GM18498 (cell line): Measurements from ENCODE around the gene TLR5.
A peak's percentile ranks its signal among the peaks of the same experiment; 100 is the strongest.

Experiments
- ATAC-seq: cut with Tn5 transposase; IDR thresholded peaks from one replicate; pipeline ENCODE4 v1.9.1; 2021; ENCODE audit warnings: mild to moderate bottlenecking, moderate library complexity; ENCODE audit not compliant: unreplicated experiment

TLR5 gene

GRCh38 chr1:223152399-223152798, 9.4 kb upstream of the TLR5 start:
- no peak for ATAC-seq

GRCh38 chr1:223150443-223150842, 7.4 kb upstream of the TLR5 start:
- ATAC-seq = no peak

GRCh38 chr1:223147873-223148272, 4.8 kb upstream of the TLR5 start:
- no peak for ATAC-seq

GRCh38 chr1:223147409-223147808, 4.4 kb upstream of the TLR5 start:
- ATAC-seq = no peak

- ATAC-seq = no peak
These were observed 3.7 kb upstream of the TLR5 start for GRCh38 chr1:223146745-223147144.

- no peak for ATAC-seq
These were observed 1.9 kb upstream of the TLR5 start for GRCh38 chr1:223144914-223145313.

GRCh38 chr1:223144431-223144830, 1.4 kb upstream of the TLR5 start:
- no peak for ATAC-seq

GRCh38 chr1:223143537-223144248, 645 bp upstream of the TLR5 start:
- peak; percentile 56 for ATAC-seq

- no peak for ATAC-seq
These were observed 779 bp downstream of the TLR5 start for GRCh38 chr1:223142269-223142668.

GRCh38 chr1:223140611-223141405, 2.2 kb downstream of the TLR5 start:
- no peak for ATAC-seq

- no peak for ATAC-seq
These were observed 5.5 kb downstream of the TLR5 start for GRCh38 chr1:223137455-223138085.

- no peak for ATAC-seq
These were observed 7.0 kb downstream of the TLR5 start for GRCh38 chr1:223136086-223136485.

- no peak for ATAC-seq
These were observed 7.7 kb downstream of the TLR5 start for GRCh38 chr1:223135176-223135942.

- ATAC-seq = peak; percentile 85
These were observed 9.1 kb downstream of the TLR5 start for GRCh38 chr1:223133824-223134435.

- no peak for ATAC-seq
These were observed 9.7 kb downstream of the TLR5 start for GRCh38 chr1:223133306-223133823.

- peak; percentile 59 for ATAC-seq
These were observed 13.7 kb downstream of the TLR5 start for GRCh38 chr1:223129229-223129901.

GRCh38 chr1:223126741-223127140, 16.3 kb downstream of the TLR5 start:
- no peak for ATAC-seq

GRCh38 chr1:223125766-223126165, 17.3 kb downstream of the TLR5 start:
- ATAC-seq = no peak

GRCh38 chr1:223123011-223123610, 19.9 kb downstream of the TLR5 start:
- ATAC-seq = no peak
